Stimulated activated CD8-positive, alpha-beta memory T cell treated with anti-CD3 and anti-CD28 coated beads, Interleukin-2, amount 100 ng/mL, for 48 hours (primary cell): Measurements from ENCODE around the gene BRSK1.

Experiments used
- DNase-seq, 2 donors: peaks; one replicate each; pipeline ENCODE4 v3.0.0-alpha.2; 2020; ENCODE audit warnings: low read depth in 2 of 2

BRSK1 gene

DNA sequence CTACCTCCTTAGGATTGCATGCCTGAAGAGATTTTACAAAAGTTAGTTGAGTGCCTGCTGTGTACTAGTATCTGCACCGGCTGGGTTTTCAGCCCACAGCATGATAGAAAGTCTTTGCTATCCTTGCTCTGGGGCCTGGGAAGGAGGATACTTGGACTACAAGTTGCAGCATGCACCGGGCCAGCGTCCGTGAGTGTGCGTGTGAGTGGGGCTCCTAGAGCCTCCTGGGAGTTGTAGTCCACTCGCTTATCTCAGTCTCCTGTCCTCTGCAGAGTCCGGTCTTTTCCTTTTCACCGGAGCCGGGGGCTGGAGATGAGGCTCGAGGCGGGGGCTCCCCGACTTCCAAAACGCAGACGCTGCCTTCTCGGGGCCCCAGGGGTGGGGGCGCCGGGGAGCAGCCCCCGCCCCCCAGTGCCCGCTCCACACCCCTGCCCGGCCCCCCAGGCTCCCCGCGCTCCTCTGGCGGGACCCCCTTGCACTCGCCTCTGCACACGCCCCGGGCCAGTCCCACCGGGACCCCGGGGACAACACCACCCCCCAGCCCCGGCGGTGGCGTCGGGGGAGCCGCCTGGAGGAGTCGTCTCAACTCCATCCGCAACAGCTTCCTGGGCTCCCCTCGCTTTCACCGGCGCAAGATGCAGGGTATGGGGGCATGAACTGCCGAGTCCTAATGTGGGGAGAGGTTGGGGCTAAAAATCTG lies 20.6 kb downstream of the BRSK1 start:
- DNase-seq: no peak

DNA sequence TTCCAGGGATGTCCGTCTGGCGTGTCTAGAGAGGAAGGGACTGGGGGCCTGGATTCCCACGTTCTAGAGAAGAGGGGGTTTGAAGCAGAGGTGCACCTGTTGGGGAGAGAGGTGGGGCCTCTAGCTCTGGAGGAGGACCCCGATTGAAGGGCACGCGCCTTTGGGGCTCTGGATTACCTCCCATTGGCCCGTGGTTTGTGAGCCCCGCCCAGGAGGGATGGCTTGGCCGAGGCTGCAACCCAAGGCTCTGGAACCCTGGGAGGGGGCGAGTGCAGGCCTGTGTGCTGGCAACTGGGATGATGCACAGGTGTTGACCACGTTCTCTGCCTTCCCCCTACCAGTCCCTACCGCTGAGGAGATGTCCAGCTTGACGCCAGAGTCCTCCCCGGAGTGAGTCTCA lies 21.2 kb downstream of the BRSK1 start:
- DNase-seq: no peak

GRCh38 chr19:55305491-55305890 lies 21.7 kb downstream of the BRSK1 start:
- DNase-seq: peak in 1 of 2 donors; percentile 20

DNA sequence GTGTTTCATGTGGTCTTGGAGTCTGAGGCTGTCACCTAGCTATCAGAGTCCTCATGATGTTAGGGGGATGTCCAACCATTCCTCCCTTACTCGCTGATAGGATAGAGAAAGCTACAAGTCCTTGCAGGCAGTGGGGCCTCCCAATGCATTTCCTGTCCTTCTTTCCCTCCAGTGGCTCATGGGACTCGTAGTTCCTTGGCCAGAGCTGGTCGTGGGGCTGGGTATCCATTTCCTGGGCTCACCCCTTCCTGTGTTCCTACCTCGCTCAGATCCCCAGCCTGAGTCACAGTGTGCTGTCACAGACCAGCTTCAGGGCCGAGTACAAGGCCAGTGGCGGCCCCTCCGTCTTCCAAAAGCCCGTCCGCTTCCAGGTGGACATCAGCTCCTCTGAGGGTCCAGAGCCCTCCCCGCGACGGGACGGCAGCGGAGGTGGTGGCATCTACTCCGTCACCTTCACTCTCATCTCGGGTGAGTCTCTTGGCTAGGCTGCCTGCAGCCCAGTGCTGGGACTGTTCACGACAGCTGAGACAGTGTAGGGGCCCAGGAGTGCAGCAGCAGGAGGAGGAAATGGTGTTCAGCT lies 22.3 kb downstream of the BRSK1 start:
- no peak for DNase-seq

GRCh38 chr19:55306712-55307111 lies 22.9 kb downstream of the BRSK1 start:
- no peak for DNase-seq

DNA sequence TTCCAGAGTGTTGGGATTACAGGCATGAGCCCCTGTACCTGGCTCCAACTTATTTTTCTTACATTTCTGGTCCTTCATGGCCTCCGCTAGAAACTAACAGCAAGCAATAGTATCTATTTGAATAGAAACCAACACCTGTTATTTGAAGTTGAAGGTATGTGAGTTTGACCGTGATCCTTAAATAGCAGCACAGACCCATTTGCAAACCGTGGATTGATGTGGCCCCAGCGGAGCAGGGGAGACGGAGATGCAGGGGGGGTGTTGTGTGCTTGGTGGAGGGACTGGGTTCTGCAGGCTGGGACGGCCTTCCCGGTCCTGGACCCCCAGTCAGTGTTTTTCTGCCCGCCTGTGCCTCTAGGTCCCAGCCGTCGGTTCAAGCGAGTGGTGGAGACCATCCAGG lies 24.5 kb downstream of the BRSK1 start:
- DNase-seq: no peak

DNA sequence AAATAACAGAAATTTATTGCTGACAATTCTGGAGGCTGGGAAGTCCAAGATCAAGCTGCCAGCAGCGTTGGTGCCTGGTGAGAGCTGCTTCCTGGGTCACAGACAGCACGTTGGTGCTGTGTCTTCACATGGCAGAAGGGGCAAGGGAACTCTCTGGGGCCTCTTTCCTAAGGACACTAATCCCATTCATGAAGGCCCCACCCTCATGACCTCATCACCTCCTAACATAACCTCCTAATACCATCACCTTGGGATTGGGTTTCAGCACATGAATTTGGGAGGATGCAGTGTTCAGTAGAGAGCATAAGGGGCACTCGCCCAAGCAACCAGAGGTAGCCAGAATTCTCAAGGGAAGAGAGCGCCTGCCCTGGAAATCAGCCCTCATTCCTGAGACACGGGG lies 25.7 kb downstream of the BRSK1 start:
- DNase-seq: no peak

- no peak for DNase-seq
Measured at GRCh38 chr19:55310498-55310897, 26.7 kb downstream of the BRSK1 start.

GRCh38 chr19:55311397-55311796 lies 27.6 kb downstream of the BRSK1 start:
- no peak for DNase-seq

- no peak for DNase-seq
Measured at GRCh38 chr19:55311797-55312196, 28.0 kb downstream of the BRSK1 start.

- DNase-seq: no peak
Measured at GRCh38 chr19:55312621-55313512, 29.1 kb downstream of the BRSK1 start.

GRCh38 chr19:55314396-55314795 lies 30.6 kb downstream of the BRSK1 start:
- DNase-seq: no peak

- no peak for DNase-seq
Measured at GRCh38 chr19:55315956-55316525, 32.2 kb downstream of the BRSK1 start.

- DNase-seq: no peak
Measured at GRCh38 chr19:55316646-55317045, 32.8 kb downstream of the BRSK1 start.

- no peak for DNase-seq
Measured at GRCh38 chr19:55319785-55320184, 36.0 kb downstream of the BRSK1 start.

DNA sequence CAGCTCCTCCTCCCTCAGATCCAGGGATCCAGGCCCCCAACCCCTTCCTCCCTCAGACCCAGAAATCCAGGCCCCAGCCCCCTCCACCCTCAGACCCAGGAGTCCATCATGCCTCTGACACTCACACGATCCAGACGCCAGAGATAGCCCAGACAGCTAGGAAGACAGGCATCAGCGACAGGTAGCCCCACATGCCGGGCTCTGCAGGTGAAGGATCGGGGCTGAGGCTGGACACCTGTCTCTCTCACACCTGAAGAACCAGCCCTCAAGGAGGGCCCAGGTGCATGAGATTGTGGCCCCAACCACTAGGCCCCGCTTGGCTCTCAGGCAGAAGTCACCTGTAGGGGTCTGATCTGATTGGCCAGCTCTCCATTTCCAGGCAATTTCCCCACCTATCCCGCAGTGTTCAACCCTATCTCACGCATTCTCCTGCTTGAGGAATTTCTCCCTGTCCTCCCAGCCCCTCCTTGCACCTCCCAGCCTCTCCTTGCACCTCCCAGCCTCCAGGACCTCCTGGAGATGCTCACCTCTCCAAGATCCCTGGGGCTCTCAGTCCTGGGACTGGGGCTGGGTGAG lies 37.1 kb downstream of the BRSK1 start:
- DNase-seq: no peak

- no peak for DNase-seq
Measured at GRCh38 chr19:55321466-55322137, 37.8 kb downstream of the BRSK1 start.

DNA sequence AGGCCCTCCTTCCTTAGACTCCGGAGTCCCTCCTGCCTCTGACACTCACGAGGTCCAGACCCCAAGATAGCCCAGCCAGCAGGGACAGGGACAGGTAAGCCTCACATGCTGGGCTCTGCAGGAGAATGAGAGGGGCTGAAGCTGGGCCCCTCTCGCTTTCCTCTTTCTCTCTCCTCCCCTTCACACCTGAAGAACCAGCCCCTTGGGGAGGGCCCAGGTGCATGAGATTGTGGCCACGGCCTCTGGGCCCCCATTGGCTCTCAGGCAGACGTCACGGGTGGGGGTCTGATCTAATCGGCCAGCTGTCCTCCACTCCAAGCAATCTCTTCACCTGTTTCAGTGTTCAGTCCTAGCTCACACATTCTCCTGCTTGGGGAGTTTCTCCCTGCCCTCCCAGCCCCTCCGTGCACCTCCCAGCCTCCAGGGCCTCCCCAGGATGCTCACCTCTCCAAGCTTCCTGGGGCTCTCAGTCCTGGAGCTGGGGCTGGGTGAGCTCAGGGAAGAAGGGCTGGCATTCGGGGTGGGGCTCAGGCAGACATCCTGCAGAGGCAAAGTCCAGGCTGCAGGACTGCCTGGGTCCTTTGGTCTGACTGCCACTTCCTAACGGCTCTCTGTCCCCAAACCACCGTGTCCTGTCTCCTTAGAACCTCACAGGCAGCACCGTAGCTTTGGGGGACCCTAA lies 38.5 kb downstream of the BRSK1 start:
- no peak for DNase-seq

GRCh38 chr19:55324662-55325061 lies 40.9 kb downstream of the BRSK1 start:
- DNase-seq: no peak

DNA sequence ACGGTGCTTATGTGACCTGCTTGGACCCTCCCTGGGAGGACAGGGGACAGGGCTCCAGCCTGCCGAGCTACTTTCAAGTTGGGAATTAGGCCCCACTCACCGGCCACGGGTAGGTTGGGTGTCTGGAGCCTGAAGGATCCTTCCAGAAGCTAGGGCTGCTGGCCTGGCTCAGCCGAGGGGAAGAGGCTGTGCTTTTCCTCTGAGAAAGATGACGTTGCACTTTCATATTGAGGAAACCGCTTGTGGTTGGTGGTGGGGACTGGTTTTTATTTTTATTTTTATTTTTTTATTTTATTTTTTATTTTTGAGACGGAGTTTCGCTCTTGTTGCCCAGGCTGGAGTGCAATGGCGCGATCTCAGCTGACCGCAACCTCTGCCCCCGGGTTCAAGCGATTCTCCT lies 41.4 kb downstream of the BRSK1 start, which contains the start of gene TMEM150B:
TMEM150B (minus strand) TSS at position 170 of the 400 bp plus-strand sequence. CDS start 4,305 bp downstream, outside the sequence.
- no peak for DNase-seq
